MM.1S (cell line): Measurements from ENCODE around the gene PARPBP.

Experiments used
- DNase-seq: peaks from one replicate; pipeline ENCODE4 v3.0.0-alpha.2; 2015
- H2AFZ ChIP-seq: fragments of 300-600 bp; sonication (generic); 2 replicates; pipeline ENCODE4 v1.6.0; 2016; ENCODE audit warnings: antibody characterized with exemption, low read length
- H3F3A ChIP-seq: fragments of 300-600 bp; sonication (generic); 2 replicates; pipeline ENCODE4 v1.6.1; 2016; ENCODE audit warnings: mild to moderate bottlenecking, antibody characterized with exemption, low read length, moderate library complexity, mixed read lengths; ENCODE audit not compliant: insufficient read depth
- H3K27ac ChIP-seq: fragments of 300-600 bp; sonication (generic); 2 replicates; pipeline ENCODE4 v1.5.1; 2016; ENCODE audit warnings: mild to moderate bottlenecking, low read length
- H3K27me3 ChIP-seq: fragments of 300-600 bp; sonication (generic); replicated peaks from 2 replicates; pipeline ENCODE4 v1.6.0; 2016; ENCODE audit warnings: low read length; ENCODE audit not compliant: insufficient read depth
- H3K36me3 ChIP-seq: fragments of 300-600 bp; sonication (generic); replicated peaks from 2 replicates; pipeline ENCODE4 v1.6.1; 2016; ENCODE audit warnings: mild to moderate bottlenecking, low read length, mixed read lengths; ENCODE audit not compliant: insufficient read depth
- H3K4me1 ChIP-seq: fragments of 300-600 bp; sonication (generic); 2 replicates; pipeline ENCODE4 v1.6.1; 2016; ENCODE audit warnings: low read length, mixed read lengths
- H3K4me2 ChIP-seq: fragments of 300-600 bp; sonication (generic); 2 replicates; pipeline ENCODE4 v1.6.0; 2016; ENCODE audit warnings: low read depth, low read length
- H3K4me3 ChIP-seq: fragments of 300-600 bp; sonication (generic); 2 replicates; pipeline ENCODE4 v1.5.1; 2016; ENCODE audit warnings: low read length, mixed read lengths
- H3K79me2 ChIP-seq: fragments of 300-600 bp; sonication (generic); 2 replicates; pipeline ENCODE4 v1.6.1; 2016; ENCODE audit warnings: mixed run types, low read length, mixed read lengths
- H3K9ac ChIP-seq: fragments of 300-600 bp; sonication (generic); 2 replicates; pipeline ENCODE4 v1.6.1; 2016; ENCODE audit warnings: low read length, mixed read lengths
- H3K9me2 ChIP-seq: fragments of 300-600 bp; sonication (generic); replicated peaks from 2 replicates; pipeline ENCODE4 v1.6.1; 2016; ENCODE audit warnings: mild to moderate bottlenecking, low read length, mixed read lengths; ENCODE audit not compliant: insufficient read depth
- H3K9me3 ChIP-seq: fragments of 300-600 bp; sonication (generic); replicated peaks from 2 replicates; pipeline ENCODE4 v1.6.1; 2016; ENCODE audit warnings: mild to moderate bottlenecking, low read length, mixed read lengths; ENCODE audit not compliant: insufficient read depth
- H4K20me1 ChIP-seq: fragments of 300-600 bp; sonication (generic); 2 replicates; pipeline ENCODE4 v1.6.1; 2016; ENCODE audit warnings: mild to moderate bottlenecking, low read length, moderate library complexity, mixed read lengths; ENCODE audit not compliant: insufficient read depth
- EZH2 ChIP-seq: fragments of 300-600 bp; sonication (generic); optimal IDR thresholded peaks from 2 replicates; pipeline ENCODE3; 2017; ENCODE audit warnings: low read depth, mild to moderate bottlenecking, antibody characterized with exemption, low read length, mixed read lengths
- EZH2phosphoT487 ChIP-seq: fragments of 300-600 bp; sonication (generic); IDR thresholded peaks from 2 replicates; pipeline ENCODE4 v1.6.1; 2018; ENCODE audit warnings: antibody characterized with exemption, low read length
- TF ChIP-seq, protein P1 (sequence below): fragments of 300-600 bp; sonication (generic); IDR thresholded peaks from 2 replicates; pipeline ENCODE4 v1.5.1; 2016; ENCODE audit warnings: antibody characterized with exemption, low read length, mixed read lengths

The PARPBP gene

DNA sequence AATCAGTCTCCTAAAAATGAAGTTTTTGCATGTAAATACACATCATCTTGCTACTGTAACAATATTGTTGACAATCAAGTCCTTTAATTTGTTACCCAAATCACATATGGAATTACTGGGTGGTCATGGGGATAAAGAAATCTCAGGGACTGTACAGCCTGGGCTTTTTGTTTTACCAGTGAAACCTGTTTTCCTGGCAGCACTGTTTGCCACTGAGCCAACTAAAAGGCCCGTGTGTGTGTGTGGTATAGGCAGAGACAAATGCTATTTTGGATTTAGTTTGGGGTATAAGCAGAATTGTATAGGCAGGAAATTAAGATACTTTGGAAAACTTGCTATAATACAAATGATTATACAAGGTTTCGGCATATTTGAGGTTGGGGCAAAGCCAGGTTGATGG lies 5.8 kb upstream of the PARPBP start:
- TF ChIP-seq, protein P1, sequence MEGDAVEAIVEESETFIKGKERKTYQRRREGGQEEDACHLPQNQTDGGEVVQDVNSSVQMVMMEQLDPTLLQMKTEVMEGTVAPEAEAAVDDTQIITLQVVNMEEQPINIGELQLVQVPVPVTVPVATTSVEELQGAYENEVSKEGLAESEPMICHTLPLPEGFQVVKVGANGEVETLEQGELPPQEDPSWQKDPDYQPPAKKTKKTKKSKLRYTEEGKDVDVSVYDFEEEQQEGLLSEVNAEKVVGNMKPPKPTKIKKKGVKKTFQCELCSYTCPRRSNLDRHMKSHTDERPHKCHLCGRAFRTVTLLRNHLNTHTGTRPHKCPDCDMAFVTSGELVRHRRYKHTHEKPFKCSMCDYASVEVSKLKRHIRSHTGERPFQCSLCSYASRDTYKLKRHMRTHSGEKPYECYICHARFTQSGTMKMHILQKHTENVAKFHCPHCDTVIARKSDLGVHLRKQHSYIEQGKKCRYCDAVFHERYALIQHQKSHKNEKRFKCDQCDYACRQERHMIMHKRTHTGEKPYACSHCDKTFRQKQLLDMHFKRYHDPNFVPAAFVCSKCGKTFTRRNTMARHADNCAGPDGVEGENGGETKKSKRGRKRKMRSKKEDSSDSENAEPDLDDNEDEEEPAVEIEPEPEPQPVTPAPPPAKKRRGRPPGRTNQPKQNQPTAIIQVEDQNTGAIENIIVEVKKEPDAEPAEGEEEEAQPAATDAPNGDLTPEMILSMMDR: no peak
- no peak for TF ChIP-seq EZH2
- no peak for TF ChIP-seq EZH2phosphoT487
- Histone ChIP-seq H3K4me3 (no peak overlapping the region), H3K9me2 (no peaks in the 10 kb centered on the region), H3F3A (no peaks in the 10 kb centered on the region), H3K9me3 (no peaks in the 10 kb centered on the region), H3K27me3 (no peaks in the 10 kb centered on the region), H3K79me2 (peaks cover 4% of the 10 kb centered on the region), H2AFZ (no peak overlapping the region), H3K9ac (no peak overlapping the region), H3K4me2 (no peak overlapping the region), H4K20me1 (no peaks in the 10 kb centered on the region), H3K4me1 (0 out of 2 replicates have a peak, but pooled peaks cover 4% of the 10 kb centered on the region), H3K27ac (no peak overlapping the region), H3K36me3 (peaks cover 10% of the 10 kb centered on the region)
- no peak for DNase-seq

DNA sequence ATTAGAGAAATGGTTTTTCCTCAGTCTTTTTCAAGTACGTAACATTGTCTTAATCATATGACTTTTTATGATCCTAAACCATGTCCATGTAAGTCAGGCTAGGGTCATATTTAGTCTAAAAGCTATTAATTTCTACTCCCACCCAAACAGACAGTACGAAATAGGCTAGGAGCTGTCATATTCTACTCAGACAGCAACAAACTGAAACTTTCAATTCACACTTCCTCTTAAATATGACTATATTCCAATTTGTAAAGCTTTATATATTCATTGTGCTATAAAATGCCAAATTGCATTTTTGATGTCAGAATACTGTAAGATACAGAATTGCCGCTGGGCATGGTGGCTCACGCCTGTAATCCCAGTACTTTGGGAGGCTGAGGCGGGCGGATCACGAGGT lies 3.6 kb upstream of the PARPBP start:
- Histone ChIP-seq H3K4me2 (no peak overlapping the region), H3F3A (peaks cover 10% of the 10 kb centered on the region; the same call in 1 of the 2 replicates), H3K27me3 (no peaks in the 10 kb centered on the region), H2AFZ (no peak overlapping the region), H3K36me3 (peaks cover 4% of the 10 kb centered on the region), H4K20me1 (no peaks in the 10 kb centered on the region), H3K4me1 (0 out of 2 replicates have a peak, but pooled peaks cover 10% of the 10 kb centered on the region), H3K9ac (no peak overlapping the region), H3K4me3 (no peak overlapping the region), H3K9me3 (no peaks in the 10 kb centered on the region), H3K79me2 (peaks cover 22% of the 10 kb centered on the region), H3K27ac (no peak overlapping the region), H3K9me2 (no peaks in the 10 kb centered on the region)
- TF ChIP-seq, protein P1: no peak
- no peak for TF ChIP-seq EZH2
- TF ChIP-seq EZH2phosphoT487: no peak
- DNase-seq: no peak

DNA sequence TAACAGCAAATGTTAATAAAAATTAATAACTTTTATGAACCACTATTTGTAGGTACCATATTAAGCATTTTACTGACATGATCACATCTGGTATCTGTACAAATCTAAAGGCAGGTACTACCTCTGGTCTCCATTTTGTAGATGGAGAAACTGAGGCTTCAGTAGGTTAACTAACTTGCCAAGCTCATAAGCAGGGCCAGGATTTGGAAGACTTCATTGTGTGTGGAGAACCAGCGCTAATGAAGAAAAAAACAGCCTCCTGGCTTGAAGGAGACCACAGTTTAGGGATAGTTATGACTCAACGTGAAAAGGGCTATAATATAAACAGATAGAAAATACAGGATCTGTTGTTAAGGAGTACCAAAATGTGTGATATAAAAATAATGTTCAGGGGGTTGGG lies 1.1 kb upstream of the PARPBP start:
- no peak overlapping the region for H3K9ac ChIP-seq
- TF ChIP-seq EZH2phosphoT487 (no peak), EZH2 (no peak)
- TF ChIP-seq, protein P1: no peak
- H3K9me2 ChIP-seq: no peaks in the 10 kb centered on the region

More for the DNA sequence above, 1.1 kb upstream of the PARPBP start:
- Histone ChIP-seq H3F3A (peaks cover 10% of the 10 kb centered on the region; the same call in 1 of the 2 replicates), H2AFZ (no peak overlapping the region), H3K4me1 (peaks cover 16% of the 10 kb centered on the region; the same call in 1 of the 2 replicates), H3K4me3 (no peak overlapping the region), H3K9me3 (no peaks in the 10 kb centered on the region), H3K79me2 (peaks cover 47% of the 10 kb centered on the region), H3K27me3 (no peaks in the 10 kb centered on the region), H3K4me2 (peak overlapping the region; percentile 92), H3K27ac (no peak overlapping the region), H3K36me3 (peaks cover 4% of the 10 kb centered on the region), H4K20me1 (no peaks in the 10 kb centered on the region)
- DNase-seq: no peak
